Stimulated activated CD8-positive, alpha-beta memory T cell treated with anti-CD3 and anti-CD28 coated beads, Interleukin-12 subunit alpha, Interleukin-12 subunit beta, amount 100 ng/mL, for 24 hours (primary cell): ENCODE results near the gene P3R3URF.

Source experiments
- DNase-seq: peaks from one replicate; pipeline ENCODE4 v3.0.0-alpha.2; 2020; ENCODE audit errors: extremely low read depth

The P3R3URF gene

DNA sequence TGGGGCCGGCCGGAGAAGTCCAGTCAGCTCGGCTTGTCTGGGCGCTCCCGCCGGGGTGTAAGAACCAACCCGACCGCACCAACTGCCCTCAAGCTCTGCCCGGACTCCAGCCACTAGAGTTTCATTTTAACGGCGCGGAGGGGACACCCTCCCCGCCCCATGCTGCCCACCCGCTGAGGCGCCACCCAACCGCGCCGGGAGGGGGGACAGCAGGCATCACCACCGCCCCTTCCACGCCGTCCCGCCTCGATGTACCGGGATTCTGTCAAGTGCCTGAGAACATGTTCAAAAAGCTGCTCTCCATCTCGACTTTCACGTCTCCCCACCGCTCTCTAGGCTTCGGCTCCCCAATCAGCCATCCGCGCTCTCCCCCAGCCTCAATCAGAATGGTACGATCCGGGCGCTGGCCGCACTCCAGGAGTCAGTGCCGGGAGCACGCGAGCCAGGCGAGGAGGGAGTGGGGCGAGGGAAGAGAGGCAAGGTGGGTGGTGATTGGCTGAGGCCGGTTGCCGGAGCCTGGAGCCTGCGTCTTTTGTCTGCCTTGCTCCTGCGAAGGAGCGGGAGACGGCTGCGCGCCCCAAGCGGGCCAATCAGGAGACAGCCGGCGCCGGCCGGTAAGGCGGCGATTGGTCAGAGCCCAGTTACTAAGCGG, 43.6 kb downstream of the P3R3URF start, which contains the start of gene PIK3R3:
Gene PIK3R3 (minus strand): TSS at position 101 of the 652 bp plus-strand sequence. CDS start 677 bp downstream, outside the sequence.
- DNase-seq: peak; percentile 77

DNA sequence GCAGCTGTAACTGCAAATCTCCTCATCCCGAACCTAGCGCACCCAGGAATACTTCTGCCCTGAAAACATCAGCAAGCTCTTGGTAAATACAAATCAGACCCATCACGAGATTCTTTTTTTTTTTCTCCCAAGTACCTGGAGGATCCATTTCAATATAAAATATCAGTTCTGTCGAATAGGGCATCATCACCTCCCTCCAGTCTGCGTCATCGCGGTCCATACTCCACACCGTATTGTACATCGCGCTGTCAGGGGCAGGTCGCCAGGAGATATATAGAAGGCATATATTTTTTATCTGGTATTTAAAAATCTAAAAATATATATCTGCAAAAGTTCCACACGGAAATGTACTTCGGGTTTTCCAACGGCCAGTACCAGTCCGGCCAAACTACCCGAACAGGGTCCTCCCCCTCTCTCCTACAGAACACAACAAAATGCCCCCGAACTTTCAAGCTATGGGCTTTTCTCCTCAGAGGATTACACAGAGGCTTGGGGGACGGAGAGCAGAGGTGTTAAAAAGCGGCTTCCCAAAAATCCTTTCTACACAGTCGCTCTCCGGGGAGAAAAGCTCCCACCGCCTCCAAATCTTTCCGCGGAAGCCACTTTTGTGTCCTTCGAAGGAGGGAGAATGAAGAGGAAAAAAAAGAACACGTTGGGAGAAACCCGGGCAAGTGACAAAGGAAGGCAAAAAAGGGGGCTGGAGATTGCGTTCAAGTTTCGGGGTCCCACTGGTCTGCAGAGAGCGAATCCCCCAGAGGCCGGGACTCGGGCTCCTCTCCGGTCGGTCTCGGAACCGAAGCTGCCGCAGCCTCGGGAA, 44.4 kb downstream of the P3R3URF start:
- DNase-seq: no peak

DNA sequence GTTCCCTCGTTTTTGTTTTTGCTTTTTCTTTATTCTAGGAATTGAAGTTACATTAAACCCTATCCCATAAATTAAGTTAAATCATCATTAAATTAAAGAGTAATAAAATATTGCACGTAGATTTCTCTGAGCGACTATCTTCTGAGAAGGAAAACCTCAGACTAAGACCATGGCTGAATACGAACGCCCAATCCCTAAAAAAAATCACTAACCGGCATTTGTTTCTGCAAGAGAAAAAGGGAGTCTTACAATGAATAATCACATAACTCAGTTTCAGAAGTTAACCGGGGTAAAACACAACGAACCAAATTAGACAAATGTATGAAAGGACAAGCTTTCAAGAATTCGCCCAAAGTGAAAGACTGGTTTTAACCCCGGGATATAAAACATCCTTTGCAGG, 45.2 kb downstream of the P3R3URF start:
- no peak for DNase-seq

DNA sequence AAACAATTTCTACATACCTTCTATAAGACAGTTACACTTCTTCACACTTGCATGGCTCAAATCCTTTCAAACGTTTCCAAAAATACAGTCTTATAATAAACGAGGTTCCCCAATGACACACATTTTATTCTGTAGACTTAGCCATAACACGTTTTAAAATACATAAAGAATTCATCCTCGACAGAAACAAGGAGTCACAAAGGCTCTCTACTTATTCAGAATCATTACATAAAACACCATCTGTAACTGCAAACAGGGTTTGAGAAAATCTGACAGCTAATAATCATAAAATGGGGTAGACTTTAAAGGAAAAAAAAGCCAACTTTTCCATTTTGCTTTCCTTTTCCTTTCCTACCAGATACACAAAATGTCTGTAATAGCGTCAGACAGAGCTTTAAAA, 45.7 kb downstream of the P3R3URF start:
- no peak for DNase-seq

DNA sequence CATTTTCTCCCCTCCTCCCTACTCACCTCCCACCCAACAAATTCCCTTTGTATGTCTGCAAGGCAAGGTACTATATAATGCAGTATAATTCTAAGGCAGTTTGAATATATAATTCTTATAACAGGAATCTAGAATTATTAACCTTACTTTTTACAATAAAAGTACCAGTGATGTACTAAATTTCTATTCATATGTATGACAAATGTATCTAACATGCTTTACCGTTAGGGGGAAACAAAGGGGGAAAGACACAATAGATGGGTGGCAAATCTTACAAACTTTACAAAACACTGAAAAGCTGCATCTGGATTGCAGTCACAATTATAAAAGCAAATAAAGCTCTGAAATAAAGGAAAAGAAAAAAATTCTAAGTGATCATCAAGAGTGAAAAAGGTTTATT, 46.2 kb downstream of the P3R3URF start:
- DNase-seq: no peak

- DNase-seq: no peak
Measured at GRCh38 chr1:46128344-46128743, 47.9 kb downstream of the P3R3URF start.
